Transverse colon (tissue), 4 donors: Measurements from ENCODE around the gene PSMD5. TPM values are rescaled to one million over a fixed set of nuclear protein-coding genes. Genes with fewer than 3 reads are reported as not detected.

Source experiments
- DNase-seq: peaks from one replicate; pipeline ENCODE4 v3.0.0-alpha.2; 2019
- H3K27ac ChIP-seq, 4 donors: fragments of 200-600 bp; sonication (generic); 2 replicates each; pipeline ENCODE4 v1.5.1; 2016 to 2018; ENCODE audit warnings: inconsistent platforms in 4 of 4
- H3K27me3 ChIP-seq: fragments of 200-600 bp; sonication (generic); 2 replicates; pipeline ENCODE4 v1.5.1; 2017; ENCODE audit warnings: inconsistent platforms
- H3K36me3 ChIP-seq, 4 donors: fragments of 200-600 bp; sonication (generic); 2 replicates each; pipeline ENCODE4 v1.5.1; 2017 to 2019; ENCODE audit warnings: inconsistent platforms in 4 of 4
- H3K4me1 ChIP-seq, 4 donors: fragments of 200-600 bp; sonication (generic); 2 replicates each; pipeline ENCODE4 v1.5.1; 2017 to 2020; ENCODE audit warnings: inconsistent platforms in 4 of 4
- H3K4me3 ChIP-seq, 4 donors: fragments of 200-600 bp; sonication (generic); 1 replicate in 1 of 4; 2 replicates in 3 of 4; pipeline versions ENCODE4 v1.5.1 to v1.6.1; 2017 to 2019; ENCODE audit warnings: inconsistent platforms in 4 of 4
- H3K9me3 ChIP-seq, 2 donors: fragments of 200-600 bp; sonication (generic); 2 replicates each; pipeline ENCODE4 v1.5.1; 2017 to 2019; ENCODE audit warnings: inconsistent platforms in 2 of 2
- EP300 ChIP-seq: sonication (generic); formaldehyde crosslinking; IDR thresholded peaks from one replicate; pipeline ENCODE4 v1.6.1; 2017; ENCODE audit warnings: antibody characterized with exemption, low read depth
- POLR2A ChIP-seq: fragments of 450-650 bp; IDR thresholded peaks from one replicate; pipeline ENCODE4 v1.6.1; 2016; ENCODE audit warnings: antibody characterized with exemption, mild to moderate bottlenecking, moderate library complexity
- POLR2AphosphoS5 ChIP-seq, 3 donors: sonication (generic); formaldehyde crosslinking; IDR thresholded peaks; one replicate each; pipeline ENCODE4 v1.6.1; 2016; ENCODE audit warnings: antibody characterized with exemption in 3 of 3
- WGBS, 2 donors: methylation state at CpG; one replicate each; pipeline ENCODE4 v1.1.5; 2018; ENCODE audit warnings: low coverage in 1 of 2; 5-methylcytosine and 5-hydroxymethylcytosine counted together
- in situ Hi-C, 4 donors: fragments of 200-750 bp; cut with MboI; loops; one replicate each; pipeline versions ENCODE4 v1.15.0 to v1.15.1; 2017; ENCODE audit warnings: low sequenced_read_pairs in 3 of 4, low pct_ligation_motif_present in 1 of 4, low pct_unique_long_range_greater_than_20kb in 1 of 4
- intact Hi-C: fragments of 100-400 bp; cut with DNase I; formaldehyde crosslinking; loops from one replicate; pipeline ENCODE4 v1.15.1; 2023; ENCODE audit warnings: low total_unique reads
- total RNA-seq, 4 donors: library from RNA; depleted of rRNA; stranded (reverse); fragments of >200 nt; gene quantifications; one replicate each; pipeline ENCODE4 v1.1.0, GENCODE V29; 2016
- TF ChIP-seq, protein P1 (sequence below), 5 experiments: fragments of 200-600 bp in 3 of 5; fragments of 450-650 bp in 2 of 5; sonication (generic) in 3 of 5; IDR thresholded peaks; 1 replicate in 2 of 5; 2 replicates in 3 of 5; pipeline ENCODE4 v1.5.1; 2016 to 2017; ENCODE audit warnings: antibody characterized with exemption in 5 of 5, inconsistent platforms in 3 of 5, mild to moderate bottlenecking in 2 of 5, moderate library complexity in 1 of 5

The PSMD5 gene
- total RNA-seq, 4 donors from 2014 or later, result 25.3 to 36.6 (median 28.7) TPM

DNA sequence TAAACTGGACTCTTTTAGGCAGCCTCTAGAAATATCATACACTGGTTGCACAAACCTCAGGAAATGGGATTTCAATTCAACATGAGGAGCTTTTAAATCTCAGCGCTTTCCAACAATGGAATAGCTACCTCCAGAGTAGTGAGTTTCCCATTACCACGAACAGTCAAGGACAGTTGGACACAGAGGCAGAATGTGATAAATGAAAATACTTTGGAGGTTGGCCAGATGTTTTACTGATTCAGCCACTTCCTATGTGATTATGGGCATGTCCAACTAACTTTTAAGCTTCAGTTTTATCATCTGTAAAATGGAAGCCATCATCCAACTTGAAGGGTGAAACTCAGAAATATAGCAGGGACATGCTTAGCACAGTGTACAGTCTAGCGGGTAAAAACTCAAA, 51.6 kb downstream of the PSMD5 start:
- Histone ChIP-seq H3K27ac (no peak overlapping the region), H3K4me1 (peaks cover 11 to 27% (median 19%) of the 10 kb centered on the region in 4 donors), H3K36me3 (peaks cover 0 to 22% (median 5%) of the 10 kb centered on the region in 4 donors), H3K27me3 (no peaks in the 10 kb centered on the region), H3K4me3 (no peak overlapping the region), H3K9me3 (no peaks in the 10 kb centered on the region)
- WGBS, 2 donors, result 83 to 100% methylated on average over 1 to 3 of the region's 3 CpGs
- TF ChIP-seq, protein P1, sequence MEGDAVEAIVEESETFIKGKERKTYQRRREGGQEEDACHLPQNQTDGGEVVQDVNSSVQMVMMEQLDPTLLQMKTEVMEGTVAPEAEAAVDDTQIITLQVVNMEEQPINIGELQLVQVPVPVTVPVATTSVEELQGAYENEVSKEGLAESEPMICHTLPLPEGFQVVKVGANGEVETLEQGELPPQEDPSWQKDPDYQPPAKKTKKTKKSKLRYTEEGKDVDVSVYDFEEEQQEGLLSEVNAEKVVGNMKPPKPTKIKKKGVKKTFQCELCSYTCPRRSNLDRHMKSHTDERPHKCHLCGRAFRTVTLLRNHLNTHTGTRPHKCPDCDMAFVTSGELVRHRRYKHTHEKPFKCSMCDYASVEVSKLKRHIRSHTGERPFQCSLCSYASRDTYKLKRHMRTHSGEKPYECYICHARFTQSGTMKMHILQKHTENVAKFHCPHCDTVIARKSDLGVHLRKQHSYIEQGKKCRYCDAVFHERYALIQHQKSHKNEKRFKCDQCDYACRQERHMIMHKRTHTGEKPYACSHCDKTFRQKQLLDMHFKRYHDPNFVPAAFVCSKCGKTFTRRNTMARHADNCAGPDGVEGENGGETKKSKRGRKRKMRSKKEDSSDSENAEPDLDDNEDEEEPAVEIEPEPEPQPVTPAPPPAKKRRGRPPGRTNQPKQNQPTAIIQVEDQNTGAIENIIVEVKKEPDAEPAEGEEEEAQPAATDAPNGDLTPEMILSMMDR (IDR thresholded peaks at IDR 0.05), result no peak
- no peak for TF ChIP-seq POLR2A
- no peak for TF ChIP-seq EP300
- TF ChIP-seq POLR2AphosphoS5 (IDR thresholded peaks at IDR 0.05), result no peak
- no peak for DNase-seq
- intact Hi-C loops (no loop called here), in situ Hi-C loops (no loop called here)

- intact Hi-C loops, result no loop called here
- peaks cover 6 to 20% (median 11%) of the 10 kb centered on the region in 4 donors for H3K4me1 ChIP-seq
- in situ Hi-C loops, result no loop called here
- WGBS, 2 donors, result 75 to 88% methylated on average over 3 to 4 of the region's 4 CpGs
- TF ChIP-seq POLR2AphosphoS5 (IDR thresholded peaks at IDR 0.05), result no peak
- TF ChIP-seq, protein P1 (IDR thresholded peaks at IDR 0.05), result no peak
- TF ChIP-seq POLR2A, result no peak
- TF ChIP-seq EP300, result no peak
- H3K4me3 ChIP-seq, result no peak overlapping the region
- peaks cover 0 to 22% (median 5%) of the 10 kb centered on the region in 4 donors for H3K36me3 ChIP-seq
- no peak overlapping the region for H3K27ac ChIP-seq
- no peak for DNase-seq
- no peaks in the 10 kb centered on the region for H3K9me3 ChIP-seq
- no peaks in the 10 kb centered on the region for H3K27me3 ChIP-seq
Measured at GRCh38 chr9:120787933-120788332, 54.8 kb downstream of the PSMD5 start.

GRCh38 chr9:120783602-120784047, 59.1 kb downstream of the PSMD5 start:
- peaks cover 0 to 6% (median 0%) of the 10 kb centered on the region in 4 donors for H3K4me1 ChIP-seq
- no peak for DNase-seq
- in situ Hi-C loops, result no loop called here
- H3K36me3 ChIP-seq, result peaks cover 0 to 19% (median 7%) of the 10 kb centered on the region in 4 donors
- TF ChIP-seq POLR2A (no peak), POLR2AphosphoS5 (IDR thresholded peaks at IDR 0.05) (peak in 1 of 3 donors; percentile 47)
- no peak overlapping the region for H3K27ac ChIP-seq
- intact Hi-C loops, result no loop called here
- H3K27me3 ChIP-seq, result no peaks in the 10 kb centered on the region
- 57 to 61% methylated on average over 2 of the region's 2 CpGs for WGBS, 2 donors
- no peaks in the 10 kb centered on the region for H3K9me3 ChIP-seq
- H3K4me3 ChIP-seq, result no peak overlapping the region

GRCh38 chr9:120781236-120781635, 61.5 kb downstream of the PSMD5 start:
- H3K9me3 ChIP-seq, result no peaks in the 10 kb centered on the region
- no peak for TF ChIP-seq POLR2AphosphoS5 (IDR thresholded peaks at IDR 0.05)
- no peak for TF ChIP-seq POLR2A
- TF ChIP-seq, protein P1 (IDR thresholded peaks at IDR 0.05), result no peak
- no peak for TF ChIP-seq EP300
- H3K4me3 ChIP-seq, result no peak overlapping the region
- intact Hi-C loops (no loop called here), in situ Hi-C loops (no loop called here)
- peaks cover 0 to 6% (median 0%) of the 10 kb centered on the region in 4 donors for H3K4me1 ChIP-seq
- H3K27ac ChIP-seq, result no peak overlapping the region
- H3K27me3 ChIP-seq, result no peaks in the 10 kb centered on the region
- 88 to 94% methylated on average over 2 of the region's 2 CpGs for WGBS, 2 donors
- peaks cover 0 to 25% (median 7%) of the 10 kb centered on the region in 4 donors for H3K36me3 ChIP-seq
- DNase-seq, result no peak

GRCh38 chr9:120780367-120780766, 62.4 kb downstream of the PSMD5 start:
- H3K27ac ChIP-seq, result no peak overlapping the region
- DNase-seq, result no peak
- peaks cover 0 to 6% (median 0%) of the 10 kb centered on the region in 4 donors for H3K4me1 ChIP-seq
- H3K4me3 ChIP-seq, result no peak overlapping the region
- H3K27me3 ChIP-seq, result no peaks in the 10 kb centered on the region
- in situ Hi-C loops, result no loop called here
- H3K36me3 ChIP-seq, result peaks cover 0 to 26% (median 11%) of the 10 kb centered on the region in 4 donors
- 95 to 100% methylated on average over 2 to 3 of the region's 3 CpGs for WGBS, 2 donors
- intact Hi-C loops, result no loop called here
- no peaks in the 10 kb centered on the region for H3K9me3 ChIP-seq
- TF ChIP-seq, protein P1 (IDR thresholded peaks at IDR 0.05), result no peak
- TF ChIP-seq POLR2A (no peak), POLR2AphosphoS5 (IDR thresholded peaks at IDR 0.05) (no peak), EP300 (no peak)
